Activated CD4-positive, alpha-beta T cell treated with anti-CD3 and anti-CD28 coated beads, Interleukin-2, amount 50 U/mL, for 1 hour (primary cell): ENCODE data around the gene DOCK8.
A peak's percentile ranks its signal among the peaks of the same experiment; 100 is the strongest.

ENCODE experiments used
- DNase-seq: peaks from one replicate; pipeline ENCODE4 v3.0.0-alpha.2; 2020

DOCK8 gene

GRCh38 chr9:270657-271237, 56.1 kb downstream of the DOCK8 start:
- no peak for DNase-seq

- DNase-seq: peak; percentile 72
Observed at GRCh38 chr9:272251-273213, 57.9 kb downstream of the DOCK8 start.

- DNase-seq: no peak
Observed at GRCh38 chr9:274406-274805, 59.7 kb downstream of the DOCK8 start.

GRCh38 chr9:277601-278295, 63.1 kb downstream of the DOCK8 start:
- DNase-seq: no peak

- DNase-seq: peak; percentile 33
Observed at GRCh38 chr9:278651-279050, 64.0 kb downstream of the DOCK8 start.

GRCh38 chr9:279674-280073, 65.0 kb downstream of the DOCK8 start:
- no peak for DNase-seq

- DNase-seq: peak; percentile 25
Observed at GRCh38 chr9:281741-282645, 67.3 kb downstream of the DOCK8 start.

- no peak for DNase-seq
Observed at GRCh38 chr9:286071-286740, 71.5 kb downstream of the DOCK8 start.

GRCh38 chr9:289121-289520, 74.5 kb downstream of the DOCK8 start:
- no peak for DNase-seq

GRCh38 chr9:292915-293314, 78.2 kb downstream of the DOCK8 start:
- DNase-seq: no peak

- no peak for DNase-seq
Observed at GRCh38 chr9:295576-295975, 80.9 kb downstream of the DOCK8 start.

GRCh38 chr9:296411-296810, 81.7 kb downstream of the DOCK8 start:
- no peak for DNase-seq

- DNase-seq: no peak
Observed at GRCh38 chr9:297104-297972, 82.7 kb downstream of the DOCK8 start.

- no peak for DNase-seq
Observed at GRCh38 chr9:303502-303901, 88.8 kb downstream of the DOCK8 start.

- DNase-seq: no peak
Observed at GRCh38 chr9:304106-304505, 89.4 kb downstream of the DOCK8 start.

GRCh38 chr9:304519-305185, 90.0 kb downstream of the DOCK8 start:
- peak; percentile 22 for DNase-seq

- peak; percentile 41 for DNase-seq
Observed at GRCh38 chr9:306907-307306, 92.2 kb downstream of the DOCK8 start.

- DNase-seq: no peak
Observed at GRCh38 chr9:311841-312240, 97.2 kb downstream of the DOCK8 start.

GRCh38 chr9:312596-313320, 98.1 kb downstream of the DOCK8 start:
- DNase-seq: no peak
